ENCODE data around the gene CNOT6L.

GRCh38 chr4:77859256-77859655 is 40.1 kb upstream of the CNOT6L start:
- no peak for TF ChIP-seq SP1 (IDR thresholded peaks at IDR 0.05)
- no peak for TF ChIP-seq BHLHE40 (IDR thresholded peaks at IDR 0.05; ENCODE audit: borderline replicate concordance)
- TF ChIP-seq CTBP1 (IDR thresholded peaks at IDR 0.05; ENCODE audit: borderline replicate concordance), result no peak
- no peak for TF ChIP-seq SUZ12 (IDR thresholded peaks at IDR 0.05)
- no peak for TF ChIP-seq NFRKB (IDR thresholded peaks at IDR 0.05)
